ENCODE measurements around the gene MAST2. TPM values are rescaled to one million over a fixed set of nuclear protein-coding genes. Genes with fewer than 3 reads are reported as not detected.

Gene MAST2
- 60.7 to 63.7 TPM (median 63.0 TPM) in 3 replicates for total RNA-seq

DNA sequence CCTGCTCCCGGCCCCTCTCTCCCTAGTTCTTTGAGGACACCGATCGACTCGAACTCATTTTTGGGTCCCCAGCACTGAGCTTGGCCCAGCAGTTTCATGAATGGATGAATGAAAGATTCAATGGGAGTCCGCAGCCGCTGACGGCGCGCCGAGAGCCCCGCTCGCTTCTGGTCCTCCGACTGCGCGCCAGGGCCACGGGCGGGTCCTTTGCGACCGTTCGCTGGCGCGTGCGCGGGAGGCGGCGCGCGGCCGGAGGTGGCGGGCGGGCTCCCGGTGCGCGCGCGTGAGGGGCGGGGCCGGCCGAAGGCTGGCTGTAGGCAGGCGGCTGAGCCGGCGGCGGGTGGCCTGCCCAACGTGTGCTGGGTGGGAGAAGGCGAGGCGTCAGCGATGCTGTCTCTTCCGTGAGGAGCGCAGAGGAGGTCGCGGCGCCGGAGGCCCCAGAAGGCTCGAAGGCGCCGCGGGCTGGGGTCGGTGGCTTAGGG lies at the start of gene MAST2:
Gene MAST2, plus strand, starts transcription at position 314 of the 482 bp plus-strand sequence. CDS start 284 bp downstream, outside the sequence.
- Mint-ChIP-seq H3K36me3 (peaks cover 6% of the 10 kb centered on the region), H3K9me3 (no peaks in the 10 kb centered on the region), H3K4me1 (peaks cover 27% of the 10 kb centered on the region), H3K4me3 (peak within 1 kb of the TSS; percentile 95), H3K27me3 (ENCODE audit: low read depth) (no peaks in the 10 kb centered on the region), H3K27ac (peak within 1 kb of the TSS; percentile 91)
- TF ChIP-seq, protein P1, sequence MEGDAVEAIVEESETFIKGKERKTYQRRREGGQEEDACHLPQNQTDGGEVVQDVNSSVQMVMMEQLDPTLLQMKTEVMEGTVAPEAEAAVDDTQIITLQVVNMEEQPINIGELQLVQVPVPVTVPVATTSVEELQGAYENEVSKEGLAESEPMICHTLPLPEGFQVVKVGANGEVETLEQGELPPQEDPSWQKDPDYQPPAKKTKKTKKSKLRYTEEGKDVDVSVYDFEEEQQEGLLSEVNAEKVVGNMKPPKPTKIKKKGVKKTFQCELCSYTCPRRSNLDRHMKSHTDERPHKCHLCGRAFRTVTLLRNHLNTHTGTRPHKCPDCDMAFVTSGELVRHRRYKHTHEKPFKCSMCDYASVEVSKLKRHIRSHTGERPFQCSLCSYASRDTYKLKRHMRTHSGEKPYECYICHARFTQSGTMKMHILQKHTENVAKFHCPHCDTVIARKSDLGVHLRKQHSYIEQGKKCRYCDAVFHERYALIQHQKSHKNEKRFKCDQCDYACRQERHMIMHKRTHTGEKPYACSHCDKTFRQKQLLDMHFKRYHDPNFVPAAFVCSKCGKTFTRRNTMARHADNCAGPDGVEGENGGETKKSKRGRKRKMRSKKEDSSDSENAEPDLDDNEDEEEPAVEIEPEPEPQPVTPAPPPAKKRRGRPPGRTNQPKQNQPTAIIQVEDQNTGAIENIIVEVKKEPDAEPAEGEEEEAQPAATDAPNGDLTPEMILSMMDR (IDR thresholded peaks at IDR 0.05; ENCODE audit: unreplicated experiment), result no peak
- DNase-seq (ENCODE audit: low spot score in 2 of 2, unreplicated experiment in 2 of 2), result peak; percentile 86 to 91

DNA sequence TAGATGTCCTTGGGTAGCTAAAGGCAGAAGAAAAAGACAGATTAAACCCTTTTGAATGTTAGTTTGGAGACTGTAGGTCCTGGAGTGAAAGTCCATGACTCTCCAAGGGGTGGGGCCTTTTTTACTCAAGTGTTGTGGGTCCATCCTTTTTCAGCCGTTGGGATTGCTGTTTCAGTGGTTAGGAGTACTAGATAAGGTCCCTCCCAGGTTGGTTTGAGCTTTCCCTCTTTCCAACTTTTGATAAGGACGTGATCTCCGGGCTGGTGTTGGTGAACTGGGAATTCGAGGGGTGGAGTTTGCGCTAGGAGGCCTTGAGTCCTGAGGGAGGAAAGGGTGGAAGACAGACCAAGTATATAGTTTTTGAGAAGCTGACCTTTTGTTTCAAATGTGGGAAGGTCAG lies 47.7 kb upstream of the MAST2 start:
- TF ChIP-seq, protein P1 (IDR thresholded peaks at IDR 0.05; ENCODE audit: unreplicated experiment), result no peak
- no peak for DNase-seq (ENCODE audit: low spot score in 2 of 2, unreplicated experiment in 2 of 2)
- no peak overlapping the region for H3K27ac Mint-ChIP-seq
- H3K9me3 Mint-ChIP-seq, result peaks cover 21% of the 10 kb centered on the region
- peaks cover 4% of the 10 kb centered on the region for H3K36me3 Mint-ChIP-seq
- peaks cover 3% of the 10 kb centered on the region for H3K4me1 Mint-ChIP-seq
- H3K27me3 Mint-ChIP-seq (ENCODE audit: low read depth), result no peaks in the 10 kb centered on the region
- no peak overlapping the region for H3K4me3 Mint-ChIP-seq

- Mint-ChIP-seq H3K4me3 (no peak overlapping the region), H3K4me1 (peaks cover 3% of the 10 kb centered on the region), H3K27me3 (ENCODE audit: low read depth) (no peaks in the 10 kb centered on the region), H3K27ac (no peak overlapping the region), H3K9me3 (peaks cover 10% of the 10 kb centered on the region), H3K36me3 (no peaks in the 10 kb centered on the region)
- TF ChIP-seq, protein P1 (IDR thresholded peaks at IDR 0.05; ENCODE audit: unreplicated experiment), result no peak
- no peak for DNase-seq (ENCODE audit: low spot score in 2 of 2, unreplicated experiment in 2 of 2)
These were observed 41.1 kb upstream of the MAST2 start for GRCh38 chr1:45762291-45762690.

DNA sequence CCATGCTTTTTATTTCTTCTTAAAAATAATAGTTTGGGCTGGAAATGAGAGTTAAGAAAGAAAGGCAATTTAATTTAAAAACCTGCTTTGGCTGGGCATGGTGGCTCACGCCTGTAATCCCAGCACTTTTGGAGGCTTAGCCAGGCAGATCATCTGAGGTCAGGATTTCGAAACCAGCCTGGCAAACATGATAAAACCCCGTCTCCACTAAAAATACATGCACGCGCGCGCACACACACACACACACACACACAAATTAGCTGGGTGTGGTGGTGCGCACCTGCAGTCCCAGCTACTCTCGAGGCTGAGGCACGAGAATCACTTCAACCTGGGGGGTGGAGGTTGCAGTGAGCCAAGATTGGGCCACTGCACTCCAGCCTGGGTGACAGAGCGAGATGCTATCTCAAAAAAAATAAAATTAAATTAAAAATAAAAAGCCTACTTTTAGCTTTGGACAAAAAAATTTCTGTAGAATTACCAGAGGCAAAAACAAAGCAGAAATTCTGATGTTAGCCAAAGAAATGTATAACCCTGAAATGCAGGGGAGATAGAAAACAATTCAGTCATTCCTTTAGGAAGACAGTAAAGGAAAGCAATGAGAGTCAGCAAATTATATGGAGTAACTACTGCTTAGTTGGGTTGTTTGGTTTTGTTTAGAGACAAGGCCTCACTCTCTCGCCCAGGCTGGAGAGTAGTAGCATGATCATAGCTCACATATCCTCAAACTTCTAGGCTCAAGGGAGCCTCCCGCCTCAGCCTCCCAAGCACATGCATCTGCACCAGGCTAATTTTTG lies 37.2 kb upstream of the MAST2 start:
- H3K36me3 Mint-ChIP-seq, result no peaks in the 10 kb centered on the region
- no peak overlapping the region for H3K27ac Mint-ChIP-seq
- peaks cover 10% of the 10 kb centered on the region for H3K9me3 Mint-ChIP-seq
- TF ChIP-seq, protein P1 (IDR thresholded peaks at IDR 0.05; ENCODE audit: unreplicated experiment), result no peak
- no peak for DNase-seq (ENCODE audit: low spot score in 2 of 2, unreplicated experiment in 2 of 2)
- no peak overlapping the region for H3K4me3 Mint-ChIP-seq
- peaks cover 5% of the 10 kb centered on the region for H3K4me1 Mint-ChIP-seq
- H3K27me3 Mint-ChIP-seq (ENCODE audit: low read depth), result no peaks in the 10 kb centered on the region

- peaks cover 5% of the 10 kb centered on the region for H3K4me1 Mint-ChIP-seq
- no peaks in the 10 kb centered on the region for H3K27me3 Mint-ChIP-seq (ENCODE audit: low read depth)
- DNase-seq (ENCODE audit: low spot score in 2 of 2, unreplicated experiment in 2 of 2), result no peak
- H3K36me3 Mint-ChIP-seq, result no peaks in the 10 kb centered on the region
- peaks cover 7% of the 10 kb centered on the region for H3K9me3 Mint-ChIP-seq
- H3K4me3 Mint-ChIP-seq, result no peak overlapping the region
- no peak overlapping the region for H3K27ac Mint-ChIP-seq
- TF ChIP-seq, protein P1 (IDR thresholded peaks at IDR 0.05; ENCODE audit: unreplicated experiment), result no peak
These were observed 36.4 kb upstream of the MAST2 start for GRCh38 chr1:45767035-45767434.
